IPS-20b (cell line): Measurements from ENCODE around the gene SPOP.
"Not testable (repeated sequence)": the region's sequence is repeated elsewhere in the genome, so short reads cannot be mapped to it uniquely, and the experiment has no call there.

Experiments
- H3K27ac ChIP-seq: one replicate; pipeline ENCODE4 v1.5.1; 2013; ENCODE audit warnings: low read length
- H3K27me3 ChIP-seq: 2 replicates; pipeline ENCODE4 v1.6.1; 2013; ENCODE audit warnings: mild to moderate bottlenecking, low read length, inconsistent platforms; ENCODE audit not compliant: insufficient read depth
- H3K36me3 ChIP-seq: 2 replicates; pipeline ENCODE4 v1.6.1; 2013; ENCODE audit warnings: low read depth, mild to moderate bottlenecking, inconsistent platforms, low read length, moderate library complexity; ENCODE audit not compliant: insufficient read depth
- H3K4me1 ChIP-seq: 2 replicates; pipeline ENCODE4 v1.6.1; 2013; ENCODE audit warnings: mild to moderate bottlenecking, control low read depth, inconsistent platforms, low read length, moderate library complexity; ENCODE audit not compliant: insufficient read depth
- H3K4me3 ChIP-seq: 2 replicates; pipeline ENCODE4 v1.5.1; 2013; ENCODE audit warnings: mild to moderate bottlenecking, low read length, inconsistent platforms
- H3K9ac ChIP-seq: 2 replicates; pipeline ENCODE4 v1.6.1; 2013; ENCODE audit warnings: low read depth, mild to moderate bottlenecking, inconsistent platforms, low read length, moderate library complexity
- H3K9me3 ChIP-seq: 2 replicates; pipeline ENCODE4 v1.6.1; 2013; ENCODE audit warnings: mild to moderate bottlenecking, low read depth, low read length, inconsistent platforms; ENCODE audit not compliant: insufficient read depth

The SPOP gene

GRCh38 chr17:49677933-49678847, at the start of gene SPOP:
SPOP (minus strand) TSS chr17:49678097; CDS start chr17:49622810, 55,287 bp downstream.
- Histone ChIP-seq H3K9ac (peak within 1 kb of the TSS; percentile 87), H3K27me3 (no peaks in the 10 kb centered on the region), H3K4me1 (peaks cover 11% of the 10 kb centered on the region; the same call in 1 of the 2 replicates), H3K27ac (peak within 1 kb of the TSS; percentile 83), H3K4me3 (peak within 1 kb of the TSS; percentile 82), H3K9me3 (no peaks in the 10 kb centered on the region), H3K36me3 (peaks cover 8% of the 10 kb centered on the region)

- Histone ChIP-seq H3K27ac (no peak overlapping the region), H3K4me1 (no peaks in the 10 kb centered on the region), H3K27me3 (no peaks in the 10 kb centered on the region)
These were observed 49.5 kb upstream of the SPOP start for GRCh38 chr17:49727380-49727779.

GRCh38 chr17:49725452-49726130, 47.7 kb upstream of the SPOP start:
- no peak overlapping the region for H3K27ac ChIP-seq
- no peaks in the 10 kb centered on the region for H3K4me1 ChIP-seq
- no peaks in the 10 kb centered on the region for H3K27me3 ChIP-seq
- no peak overlapping the region for H3K9ac ChIP-seq
- H3K9me3 ChIP-seq = no peaks in the 10 kb centered on the region
- peaks cover 24% of the 10 kb centered on the region for H3K36me3 ChIP-seq
- H3K4me3 ChIP-seq = no peak overlapping the region

More at GRCh38 chr17:49727380-49727779, 49.5 kb upstream of the SPOP start:
- H3K36me3 ChIP-seq = peaks cover 15% of the 10 kb centered on the region; the same call in 1 of the 2 replicates
- no peak overlapping the region for H3K9ac ChIP-seq
- no peaks in the 10 kb centered on the region for H3K9me3 ChIP-seq
- no peak overlapping the region for H3K4me3 ChIP-seq

GRCh38 chr17:49724552-49724951, 46.7 kb upstream of the SPOP start:
- H3K27ac ChIP-seq, H3K4me3 ChIP-seq, H3K4me1 ChIP-seq, H3K27me3 ChIP-seq, H3K9ac ChIP-seq, H3K9me3 ChIP-seq: not testable (repeated sequence)
- H3K36me3 ChIP-seq = peaks cover 35% of the 10 kb centered on the region

GRCh38 chr17:49723423-49723822, 45.5 kb upstream of the SPOP start:
- Histone ChIP-seq H3K4me3 (no peak overlapping the region), H3K9ac (no peak overlapping the region), H3K36me3 (peaks cover 42% of the 10 kb centered on the region), H3K27me3 (no peaks in the 10 kb centered on the region), H3K9me3 (no peaks in the 10 kb centered on the region), H3K27ac (no peak overlapping the region), H3K4me1 (no peaks in the 10 kb centered on the region)

GRCh38 chr17:49722066-49722465, 44.2 kb upstream of the SPOP start:
- H3K4me3 ChIP-seq = no peak overlapping the region
- no peaks in the 10 kb centered on the region for H3K27me3 ChIP-seq
- no peak overlapping the region for H3K9ac ChIP-seq
- H3K9me3 ChIP-seq = no peaks in the 10 kb centered on the region
- no peak overlapping the region for H3K27ac ChIP-seq
- no peaks in the 10 kb centered on the region for H3K4me1 ChIP-seq
- peaks cover 56% of the 10 kb centered on the region for H3K36me3 ChIP-seq

GRCh38 chr17:49717371-49717861, 39.5 kb upstream of the SPOP start:
- Histone ChIP-seq H3K9me3 (no peaks in the 10 kb centered on the region), H3K4me1 (no peaks in the 10 kb centered on the region), H3K27ac (no peak overlapping the region), H3K27me3 (no peaks in the 10 kb centered on the region), H3K4me3 (no peak overlapping the region), H3K9ac (no peak overlapping the region), H3K36me3 (peaks cover 80% of the 10 kb centered on the region)

GRCh38 chr17:49716668-49717364, 38.9 kb upstream of the SPOP start:
- H3K9me3 ChIP-seq = no peaks in the 10 kb centered on the region
- no peak overlapping the region for H3K4me3 ChIP-seq
- no peaks in the 10 kb centered on the region for H3K27me3 ChIP-seq
- no peaks in the 10 kb centered on the region for H3K4me1 ChIP-seq
- no peak overlapping the region for H3K9ac ChIP-seq
- H3K27ac ChIP-seq = no peak overlapping the region
- peaks cover 81% of the 10 kb centered on the region for H3K36me3 ChIP-seq

GRCh38 chr17:49715717-49716279, 37.9 kb upstream of the SPOP start:
- H3K36me3 ChIP-seq = peaks cover 82% of the 10 kb centered on the region

GRCh38 chr17:49715216-49715615, 37.3 kb upstream of the SPOP start:
- Histone ChIP-seq H3K9ac (no peak overlapping the region), H3K27me3 (no peaks in the 10 kb centered on the region), H3K36me3 (peaks cover 76% of the 10 kb centered on the region), H3K9me3 (no peaks in the 10 kb centered on the region), H3K27ac (no peak overlapping the region), H3K4me1 (no peaks in the 10 kb centered on the region), H3K4me3 (no peak overlapping the region)

More at GRCh38 chr17:49715717-49716279, 37.9 kb upstream of the SPOP start:
- Histone ChIP-seq H3K9me3 (no peaks in the 10 kb centered on the region), H3K9ac (no peak overlapping the region), H3K27ac (no peak overlapping the region), H3K4me1 (no peaks in the 10 kb centered on the region), H3K4me3 (no peak overlapping the region), H3K27me3 (no peaks in the 10 kb centered on the region)

GRCh38 chr17:49708515-49709183, 30.8 kb upstream of the SPOP start:
- Histone ChIP-seq H3K27me3 (no peaks in the 10 kb centered on the region), H3K4me1 (peaks cover 7% of the 10 kb centered on the region; the same call in 1 of the 2 replicates), H3K9me3 (no peaks in the 10 kb centered on the region), H3K4me3 (peak overlapping the region; percentile 21; the same call in 1 of the 2 replicates), H3K27ac (no peak overlapping the region), H3K36me3 (peaks cover 41% of the 10 kb centered on the region), H3K9ac (no peak overlapping the region)
